Measurements from ENCODE around the gene RASSF6. TPM values are rescaled to one million over a fixed set of nuclear protein-coding genes. Genes with fewer than 3 reads are reported as not detected.

The RASSF6 gene
- total and polyA plus RNA-seq, 9 donors = 0.38 to 1.6 (median 0.97) TPM

GRCh38 chr4:73612032-73612431 is 8.2 kb downstream of the RASSF6 start:
- no peak for DNase-seq
- no peaks in the 10 kb centered on the region for H3K9me3 ChIP-seq
- no peak for TF ChIP-seq EP300 (IDR thresholded peaks at IDR 0.05)
- TF ChIP-seq POLR2A (IDR thresholded peaks at IDR 0.05) = no peak
- TF ChIP-seq CTCF (IDR thresholded peaks at IDR 0.05) = no peak

DNA sequence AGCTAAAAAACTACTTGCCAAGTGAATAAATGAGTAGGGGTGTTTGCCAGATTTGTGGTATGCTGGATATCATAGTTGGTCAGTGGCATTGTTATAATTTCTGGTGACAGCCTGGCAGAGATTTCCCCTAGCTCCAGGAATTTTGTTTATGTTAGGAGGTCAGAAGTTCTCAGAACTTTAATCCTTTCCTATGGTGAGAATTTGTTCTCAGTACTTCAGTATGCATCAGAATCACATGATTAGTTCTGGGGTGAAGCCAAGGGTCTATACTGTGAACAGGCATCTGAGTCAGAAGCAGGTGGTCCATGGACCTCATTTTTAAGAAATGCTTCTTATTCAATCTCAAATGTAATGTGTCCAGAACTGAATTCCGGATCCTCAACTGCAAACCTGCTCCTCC is 10.5 kb downstream of the RASSF6 start:
- H3K27ac ChIP-seq = no peak overlapping the region
- no peak for DNase-seq
- intact Hi-C loops (cut with DNase I) = no loop called here
- H3K4me1 ChIP-seq (ENCODE audit: insufficient read depth) = no peaks in the 10 kb centered on the region
- H3K9me3 ChIP-seq = no peaks in the 10 kb centered on the region
- no peak overlapping the region for H3K4me3 ChIP-seq
- H3K36me3 ChIP-seq = no peaks in the 10 kb centered on the region
- no peaks in the 10 kb centered on the region for H3K27me3 ChIP-seq
- WGBS, 3 donors = 90 to 98% (median 92%) methylated on average over 1 of the region's 1 CpG
- no peak for TF ChIP-seq CTCF (IDR thresholded peaks at IDR 0.05)
- no peak for TF ChIP-seq EP300 (IDR thresholded peaks at IDR 0.05)
- no peak for TF ChIP-seq POLR2A (IDR thresholded peaks at IDR 0.05)

More at GRCh38 chr4:73612032-73612431, 8.2 kb downstream of the RASSF6 start:
- no peaks in the 10 kb centered on the region for H3K36me3 ChIP-seq
- H3K27ac ChIP-seq = no peak overlapping the region
- H3K4me3 ChIP-seq = no peak overlapping the region
- no peaks in the 10 kb centered on the region for H3K4me1 ChIP-seq (ENCODE audit: insufficient read depth)
- no peaks in the 10 kb centered on the region for H3K27me3 ChIP-seq
- intact Hi-C loops (cut with DNase I) = no loop called here

DNA sequence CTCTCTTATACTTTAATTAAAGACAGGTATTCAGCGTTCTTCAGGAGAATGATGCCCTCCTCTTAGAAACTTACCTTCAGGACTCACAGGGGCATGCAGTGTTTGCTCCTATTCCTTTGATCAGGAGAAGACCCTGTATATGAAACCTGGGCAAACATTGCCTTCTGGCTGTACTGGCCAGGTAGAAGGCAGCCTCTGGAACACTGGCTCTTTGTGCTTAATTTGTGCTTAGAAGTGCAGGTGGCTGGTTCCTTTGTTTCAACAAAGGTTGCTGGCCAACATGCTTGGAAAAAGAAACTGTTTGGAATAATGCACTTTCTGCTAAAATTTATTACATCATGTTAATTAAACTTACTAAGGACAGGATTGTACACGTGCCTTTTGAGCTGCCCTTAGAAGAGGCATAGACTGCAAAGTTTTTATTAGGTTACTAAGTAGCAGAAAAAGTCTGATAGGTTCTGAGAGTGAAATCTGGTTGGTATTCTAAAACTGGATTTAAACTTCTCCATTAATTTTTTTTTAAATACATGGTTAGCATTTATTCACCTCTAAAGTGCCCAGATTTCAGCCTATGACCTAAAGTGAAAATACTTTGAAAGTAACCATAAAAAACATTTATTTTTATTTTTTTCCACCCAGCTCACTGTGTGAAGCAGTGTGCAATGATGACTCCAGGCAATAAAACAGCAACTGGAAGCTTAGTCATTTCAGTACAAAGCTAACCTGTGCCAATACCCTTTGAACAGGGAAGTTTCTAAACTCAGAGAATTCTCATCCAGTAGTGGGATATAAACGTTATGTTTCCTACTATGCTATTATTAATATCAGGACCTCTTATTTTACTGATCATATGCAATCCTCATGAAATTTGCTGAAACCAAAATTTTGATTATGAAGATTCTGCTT is 11.3 kb downstream of the RASSF6 start:
- intact Hi-C loops (cut with DNase I) = no loop called here
- H3K4me1 ChIP-seq (ENCODE audit: insufficient read depth) = no peaks in the 10 kb centered on the region
- H3K27ac ChIP-seq = no peak overlapping the region
- 46 to 47% (median 46%) methylated on average over 3 of the region's 3 CpGs for whole genome bisulfite sequencing, 3 donors
- no peaks in the 10 kb centered on the region for H3K27me3 ChIP-seq
- no peak for DNase-seq
- H3K36me3 ChIP-seq = no peaks in the 10 kb centered on the region
- H3K9me3 ChIP-seq = no peaks in the 10 kb centered on the region
- H3K4me3 ChIP-seq = no peak overlapping the region
- TF ChIP-seq EP300 (IDR thresholded peaks at IDR 0.05) (no peak), POLR2A (IDR thresholded peaks at IDR 0.05) (no peak), CTCF (IDR thresholded peaks at IDR 0.05) (no peak)

GRCh38 chr4:73607375-73608033 is 12.7 kb downstream of the RASSF6 start:
- intact Hi-C loops (cut with DNase I) = no loop called here
- TF ChIP-seq CTCF (IDR thresholded peaks at IDR 0.05) (no peak), POLR2A (IDR thresholded peaks at IDR 0.05) (no peak), EP300 (IDR thresholded peaks at IDR 0.05) (no peak)
- Histone ChIP-seq H3K36me3 (no peaks in the 10 kb centered on the region), H3K27me3 (no peaks in the 10 kb centered on the region), H3K4me1 (ENCODE audit: insufficient read depth) (no peaks in the 10 kb centered on the region), H3K4me3 (no peak overlapping the region), H3K27ac (no peak overlapping the region), H3K9me3 (no peaks in the 10 kb centered on the region)
- no peak for DNase-seq
